ENCODE data around the gene BNIPL.

DNA sequence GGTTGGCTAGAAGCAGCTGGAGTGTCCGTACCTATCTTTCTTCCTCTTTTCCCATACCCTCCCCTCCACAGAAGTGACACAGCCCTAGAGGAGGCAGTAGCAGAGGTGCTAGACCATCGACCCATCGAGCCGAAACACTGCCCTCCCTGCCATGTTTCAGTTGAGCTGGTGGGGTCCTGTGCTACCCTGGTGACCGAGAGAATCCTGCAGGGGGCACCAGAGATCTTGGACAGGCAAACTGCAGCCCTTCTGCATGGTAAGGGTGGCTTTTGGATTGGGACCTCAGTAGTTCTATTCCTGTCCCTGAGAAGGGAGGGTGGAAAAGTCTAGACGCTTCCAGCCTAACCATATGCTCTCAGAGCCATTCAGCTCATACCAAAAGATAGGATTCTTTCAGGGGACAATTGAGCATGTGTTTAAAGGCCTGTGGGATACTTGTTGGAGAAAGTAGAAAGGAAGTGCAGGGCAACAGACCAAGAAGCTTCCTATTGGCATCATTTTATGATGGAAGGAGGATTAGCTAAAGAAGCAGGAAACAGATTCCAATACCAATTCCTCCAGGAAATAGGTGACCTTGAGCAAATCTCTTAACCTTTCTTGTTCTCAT, 11.7 kb upstream of the BNIPL start:
- TF ChIP-seq, protein P1, sequence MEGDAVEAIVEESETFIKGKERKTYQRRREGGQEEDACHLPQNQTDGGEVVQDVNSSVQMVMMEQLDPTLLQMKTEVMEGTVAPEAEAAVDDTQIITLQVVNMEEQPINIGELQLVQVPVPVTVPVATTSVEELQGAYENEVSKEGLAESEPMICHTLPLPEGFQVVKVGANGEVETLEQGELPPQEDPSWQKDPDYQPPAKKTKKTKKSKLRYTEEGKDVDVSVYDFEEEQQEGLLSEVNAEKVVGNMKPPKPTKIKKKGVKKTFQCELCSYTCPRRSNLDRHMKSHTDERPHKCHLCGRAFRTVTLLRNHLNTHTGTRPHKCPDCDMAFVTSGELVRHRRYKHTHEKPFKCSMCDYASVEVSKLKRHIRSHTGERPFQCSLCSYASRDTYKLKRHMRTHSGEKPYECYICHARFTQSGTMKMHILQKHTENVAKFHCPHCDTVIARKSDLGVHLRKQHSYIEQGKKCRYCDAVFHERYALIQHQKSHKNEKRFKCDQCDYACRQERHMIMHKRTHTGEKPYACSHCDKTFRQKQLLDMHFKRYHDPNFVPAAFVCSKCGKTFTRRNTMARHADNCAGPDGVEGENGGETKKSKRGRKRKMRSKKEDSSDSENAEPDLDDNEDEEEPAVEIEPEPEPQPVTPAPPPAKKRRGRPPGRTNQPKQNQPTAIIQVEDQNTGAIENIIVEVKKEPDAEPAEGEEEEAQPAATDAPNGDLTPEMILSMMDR (optimal IDR thresholded peaks at IDR 0.05 in 1 of 3, IDR thresholded peaks at IDR 0.05 in 1 of 3, conservative IDR thresholded peaks at IDR 0.05 in 1 of 3; ENCODE audit: extremely low read depth in 1 of 3, insufficient read depth in 2 of 3, low read length in 3 of 3) = peak; percentile 81 to 91 (median 86)
- TF ChIP-seq EZH2 (IDR thresholded peaks at IDR 0.05; ENCODE audit: low read length) = no peak

All from keratinocyte (primary cell).